DOHH2 (cell line): ENCODE data around the gene RIPOR2.

Experiments used
- H3F3A ChIP-seq: fragments of 200-600 bp; sonication (generic), shearing (Covaris generic); 2 replicates; pipeline ENCODE4 v1.6.0; 2016; ENCODE audit warnings: antibody characterized with exemption, mild to moderate bottlenecking; ENCODE audit not compliant: control insufficient read depth, insufficient read depth
- H3K27ac ChIP-seq: fragments of 200-600 bp; sonication (generic); 2 replicates; pipeline ENCODE4 v1.5.1; 2014; ENCODE audit warnings: low read depth, mild to moderate bottlenecking, low read length, moderate library complexity
- H3K27me3 ChIP-seq: fragments of 200-600 bp; sonication (generic); 2 replicates; pipeline ENCODE4 v1.6.1; 2014; ENCODE audit warnings: mild to moderate bottlenecking, low read length, mixed read lengths; ENCODE audit not compliant: control insufficient read depth
- H3K36me3 ChIP-seq: fragments of 200-600 bp; sonication (generic); 2 replicates; pipeline ENCODE4 v1.6.1; 2014; ENCODE audit warnings: mild to moderate bottlenecking, low read length, moderate library complexity, mixed read lengths; ENCODE audit not compliant: control insufficient read depth
- H3K4me1 ChIP-seq: fragments of 200-600 bp; sonication (generic); 2 replicates; pipeline ENCODE4 v1.6.1; 2014; ENCODE audit warnings: mild to moderate bottlenecking, low read length, mixed read lengths; ENCODE audit not compliant: control insufficient read depth
- H3K4me2 ChIP-seq: fragments of 200-600 bp; sonication (generic); 2 replicates; pipeline ENCODE4 v1.6.0; 2014; ENCODE audit warnings: mild to moderate bottlenecking, low read length, moderate library complexity
- H3K4me3 ChIP-seq: fragments of 200-600 bp; sonication (generic); 2 replicates; pipeline ENCODE4 v1.5.1; 2014; ENCODE audit warnings: mild to moderate bottlenecking, low read length, mixed read lengths
- H3K79me2 ChIP-seq: fragments of 200-600 bp; sonication (generic); 2 replicates; pipeline ENCODE4 v1.6.1; 2014; ENCODE audit warnings: mild to moderate bottlenecking, low read length, mixed read lengths; ENCODE audit not compliant: control insufficient read depth
- H3K9me2 ChIP-seq: fragments of 200-600 bp; sonication (generic); replicated peaks from 2 replicates; pipeline ENCODE4 v1.6.1; 2014; ENCODE audit warnings: mild to moderate bottlenecking, low read length, mixed read lengths; ENCODE audit not compliant: control insufficient read depth
- H3K9me3 ChIP-seq: fragments of 200-600 bp; sonication (generic); 2 replicates; pipeline ENCODE4 v1.6.1; 2014; ENCODE audit warnings: antibody characterized with exemption, low read length, mixed read lengths; ENCODE audit not compliant: control insufficient read depth, insufficient read depth
- H4K20me1 ChIP-seq: fragments of 200-600 bp; sonication (generic); 2 replicates; pipeline ENCODE4 v1.6.0; 2014; ENCODE audit warnings: low read depth, mild to moderate bottlenecking, antibody characterized with exemption, low read length, moderate library complexity; ENCODE audit not compliant: control insufficient read depth, insufficient read depth
- CTCF ChIP-seq: fragments of 200-600 bp; sonication (generic); IDR thresholded peaks from one replicate; pipeline ENCODE4 v1.5.1; 2014; ENCODE audit warnings: antibody characterized with exemption, mild to moderate bottlenecking, low read depth, low read length; ENCODE audit not compliant: poor library complexity, severe bottlenecking
- EZH2phosphoT487 ChIP-seq: fragments of 200-600 bp; sonication (generic); IDR thresholded peaks from 2 replicates; pipeline ENCODE4 v1.6.1; 2017; ENCODE audit warnings: borderline replicate concordance, mild to moderate bottlenecking, antibody characterized with exemption, low read length, moderate library complexity, mixed read lengths

RIPOR2 gene

GRCh38 chr6:24779416-24780016 lies 156.2 kb downstream of the RIPOR2 start:
- peak overlapping the region; percentile 15; the same call in 1 of the 2 replicates for H3K4me2 ChIP-seq
- H3K4me3 ChIP-seq: no peak overlapping the region

GRCh38 chr6:24778878-24779277 lies 156.9 kb downstream of the RIPOR2 start:
- H3K4me2 ChIP-seq: peak overlapping the region; percentile 15; the same call in 1 of the 2 replicates
- peaks cover 86% of the 10 kb centered on the region for H3K36me3 ChIP-seq

More at GRCh38 chr6:24779416-24780016, 156.2 kb downstream of the RIPOR2 start:
- H4K20me1 ChIP-seq: peaks cover 34% of the 10 kb centered on the region
- H3K36me3 ChIP-seq: peaks cover 92% of the 10 kb centered on the region
- TF ChIP-seq CTCF: no peak
- TF ChIP-seq EZH2phosphoT487: no peak
- no peaks in the 10 kb centered on the region for H3K9me2 ChIP-seq
- H3K4me1 ChIP-seq: peaks cover 31% of the 10 kb centered on the region
- H3F3A ChIP-seq: peaks cover 16% of the 10 kb centered on the region; the same call in 1 of the 2 replicates
- peaks cover 78% of the 10 kb centered on the region for H3K79me2 ChIP-seq
- H3K27ac ChIP-seq: no peak overlapping the region
- H3K27me3 ChIP-seq: no peaks in the 10 kb centered on the region
- H3K9me3 ChIP-seq: no peaks in the 10 kb centered on the region

GRCh38 chr6:24778121-24778520 lies 157.6 kb downstream of the RIPOR2 start:
- peaks cover 78% of the 10 kb centered on the region for H3K79me2 ChIP-seq
- H3K27ac ChIP-seq: no peak overlapping the region
- H3K36me3 ChIP-seq: peaks cover 80% of the 10 kb centered on the region
- H3F3A ChIP-seq: peaks cover 11% of the 10 kb centered on the region
- H3K4me2 ChIP-seq: peak overlapping the region; percentile 97
- no peaks in the 10 kb centered on the region for H3K9me3 ChIP-seq
- H3K9me2 ChIP-seq: no peaks in the 10 kb centered on the region
- H4K20me1 ChIP-seq: peaks cover 34% of the 10 kb centered on the region
- H3K27me3 ChIP-seq: no peaks in the 10 kb centered on the region
- no peak for TF ChIP-seq CTCF
- no peak for TF ChIP-seq EZH2phosphoT487
- H3K4me3 ChIP-seq: peak overlapping the region; percentile 100
- peaks cover 36% of the 10 kb centered on the region for H3K4me1 ChIP-seq

More at GRCh38 chr6:24778878-24779277, 156.9 kb downstream of the RIPOR2 start:
- Histone ChIP-seq H3K9me2 (no peaks in the 10 kb centered on the region), H4K20me1 (peaks cover 34% of the 10 kb centered on the region), H3K4me1 (peaks cover 36% of the 10 kb centered on the region), H3F3A (peaks cover 17% of the 10 kb centered on the region), H3K27ac (no peak overlapping the region), H3K9me3 (no peaks in the 10 kb centered on the region), H3K79me2 (peaks cover 78% of the 10 kb centered on the region), H3K27me3 (no peaks in the 10 kb centered on the region), H3K4me3 (no peak overlapping the region)
- TF ChIP-seq EZH2phosphoT487 (no peak), CTCF (no peak)
